Measurements from ENCODE around the gene TEX53. TPM values are rescaled to one million over a fixed set of nuclear protein-coding genes. Genes with fewer than 3 reads are reported as not detected.

TEX53 gene
- total RNA-seq, 4 donors from 2014 or later = not detected

- Histone ChIP-seq H3K27me3 (no peaks in the 10 kb centered on the region), H3K9me3 (no peaks in the 10 kb centered on the region), H3K36me3 (no peaks in the 10 kb centered on the region), H3K27ac (no peak overlapping the region), H3K4me1 (peaks cover 0 to 27% (median 9%) of the 10 kb centered on the region in 4 donors), H3K4me3 (no peak overlapping the region)
- DNase-seq (ENCODE audit: low spot score in 2 of 2) = no peak
- WGBS, 2 donors = 81 to 85% methylated on average over 6 of the region's 6 CpGs
- TF ChIP-seq POLR2A (IDR thresholded peaks at IDR 0.05) (no peak), EP300 (IDR thresholded peaks at IDR 0.05) (no peak), CTCF (IDR thresholded peaks at IDR 0.05) (no peak)
These were observed 49.7 kb downstream of the TEX53 start for GRCh38 chr9:114607671-114608524.

GRCh38 chr9:114606597-114607207 is 50.9 kb downstream of the TEX53 start:
- H3K9me3 ChIP-seq = peaks cover 0 to 6% (median 0%) of the 10 kb centered on the region in 4 donors
- no peak overlapping the region for H3K4me3 ChIP-seq
- peaks cover 0 to 16% (median 0%) of the 10 kb centered on the region in 4 donors for H3K4me1 ChIP-seq
- H3K27me3 ChIP-seq = no peaks in the 10 kb centered on the region
- H3K27ac ChIP-seq = no peak overlapping the region
- H3K36me3 ChIP-seq = peaks cover 0 to 6% (median 0%) of the 10 kb centered on the region in 3 donors
- peak in 1 of 2 donors; percentile 23 for DNase-seq (ENCODE audit: low spot score in 2 of 2)
- TF ChIP-seq POLR2A (IDR thresholded peaks at IDR 0.05) (no peak), EP300 (IDR thresholded peaks at IDR 0.05) (no peak), CTCF (IDR thresholded peaks at IDR 0.05) (no peak)

Small RNA genes lying within 50 kb of the gene (small RNA-seq; reads per million reads assigned to genes)
- not detected for gene RF00019

Other genes starting within 250 kb of the TEX53 start
- 10 to 100 TPM in 1 of 4 donors, 1 to 10 TPM in 3; 3.7 to 13.2 (median 6.0) TPM for gene WHRN, start 152.3 kb downstream of the TEX53 start, total RNA-seq
- gene ATP6V1G1, start 70.0 kb downstream of the TEX53 start, total RNA-seq = 100 to 1,000 TPM; 140 to 161 (median 154) TPM
- gene TMEM268, start 46.5 kb downstream of the TEX53 start, total RNA-seq = 1 to 10 TPM; 4.8 to 8.4 (median 6.8) TPM
- gene TEX48, start 24.4 kb upstream of the TEX53 start, total RNA-seq = not detected
- gene TNFSF15, start 148.2 kb upstream of the TEX53 start, total RNA-seq = 1 to 10 TPM in 2 of 4 donors, under 1 TPM in 2; 0.30 to 2.1 (median 1.2) TPM